Natural killer cell (primary cell): ENCODE data around the gene COX17. TPM values are rescaled to one million over a fixed set of nuclear protein-coding genes. Genes with fewer than 3 reads are reported as not detected.

Experiments used
- ATAC-seq, 3 donors: fragments of 150-1000 bp in 2 of 3; fragments of 200-7000 bp in 1 of 3; cut with Tn5 transposase; 1 replicate in 1 of 3; 2 replicates in 2 of 3; pipeline ENCODE4 v1.10.0; 2021; ENCODE audit warnings: mild to moderate bottlenecking in 2 of 3, moderate library complexity in 2 of 3
- DNase-seq, 2 donors: peaks; one replicate each; pipeline versions ENCODE4 v3.0.0 to v3.0.0-alpha.2; 2013 to 2021; ENCODE audit warnings: mixed read lengths in 1 of 2
- H3K27ac ChIP-seq: one replicate; pipeline ENCODE4 v1.5.1; 2013; ENCODE audit warnings: mild to moderate bottlenecking, low read length
- H3K27me3 ChIP-seq: one replicate; pipeline ENCODE4 v1.6.1; 2013; ENCODE audit warnings: low read length; ENCODE audit not compliant: control insufficient read depth, insufficient read depth
- H3K36me3 ChIP-seq: one replicate; pipeline ENCODE4 v1.6.1; 2013; ENCODE audit warnings: low read length; ENCODE audit not compliant: control insufficient read depth, insufficient read depth
- H3K4me1 ChIP-seq: one replicate; pipeline ENCODE4 v1.6.1; 2013; ENCODE audit warnings: low read length; ENCODE audit not compliant: control insufficient read depth, insufficient read depth
- H3K4me3 ChIP-seq: one replicate; pipeline ENCODE4 v1.5.1; 2013; ENCODE audit warnings: low read length
- H3K9me3 ChIP-seq: one replicate; pipeline ENCODE4 v1.6.1; 2013; ENCODE audit warnings: low read length; ENCODE audit not compliant: control insufficient read depth, insufficient read depth
- H3K27ac Mint-ChIP-seq, 2 donors: one replicate each; pipeline ENCODE4 v1.8.0; 2022; ENCODE audit warnings: mild to moderate bottlenecking in 2 of 2, mixed read lengths in 2 of 2, moderate library complexity in 1 of 2
- H3K27me3 Mint-ChIP-seq, 2 donors: one replicate each; pipeline ENCODE4 v1.8.0; 2022; ENCODE audit warnings: low read depth in 2 of 2, mixed read lengths in 2 of 2
- H3K36me3 Mint-ChIP-seq: one replicate; pipeline ENCODE4 v1.8.0; 2022; ENCODE audit warnings: mixed read lengths
- H3K4me1 Mint-ChIP-seq, 2 donors: one replicate each; pipeline ENCODE4 v1.8.0; 2022; ENCODE audit warnings: mixed read lengths in 2 of 2
- H3K4me3 Mint-ChIP-seq: one replicate; pipeline ENCODE4 v1.8.0; 2022; ENCODE audit warnings: mild to moderate bottlenecking, moderate library complexity, mixed read lengths
- H3K9me3 Mint-ChIP-seq, 2 donors: one replicate each; pipeline ENCODE4 v1.8.0; 2022; ENCODE audit warnings: mixed read lengths in 2 of 2
- CTCF ChIP-seq: fragments of 200-600 bp; IDR thresholded peaks from one replicate; pipeline ENCODE4 v1.8.0; 2022; ENCODE audit warnings: antibody characterized with exemption
- WGBS: methylation state at CpG from one replicate; pipeline ENCODE4 v1.1.7; 2013; ENCODE audit warnings: missing lambda C conversion rate; ENCODE audit not compliant: insufficient coverage; 5-methylcytosine and 5-hydroxymethylcytosine counted together
- intact Hi-C: fragments of 100-400 bp; cut with micrococcal nuclease; formaldehyde crosslinking; loops from one replicate; pipeline ENCODE4 v1.14.2; 2022
- total RNA-seq, 4 donors: library from RNA; stranded (reverse); fragments of 120-200 nt in 1 of 4; gene quantifications; one replicate each; pipeline versions ENCODE4 v1.2.3 to v1.2.4, GENCODE V29; 2013 to 2022

COX17 gene
- total RNA-seq, 3 donors from 2014 or later (not counting 1 experiment from before 2014, with no cell fraction given): 35.6 to 44.8 (median 40.6) TPM

GRCh38 chr3:119647171-119647570 is 30.0 kb downstream of the COX17 start:
- no peaks in the 10 kb centered on the region for H3K36me3 ChIP-seq
- H3K4me3 ChIP-seq: no peak overlapping the region
- 92% methylated on average over 2 of the region's 2 CpGs for WGBS
- no peak for TF ChIP-seq CTCF
- no peaks in the 10 kb centered on the region for H3K9me3 ChIP-seq
- Mint-ChIP-seq H3K36me3 (no peaks in the 10 kb centered on the region), H3K27me3 (no peaks in the 10 kb centered on the region), H3K4me1 (peaks cover 0 to 5% of the 10 kb centered on the region in 2 donors), H3K4me3 (no peak overlapping the region), H3K27ac (no peak overlapping the region), H3K9me3 (no peaks in the 10 kb centered on the region)
- H3K4me1 ChIP-seq: no peaks in the 10 kb centered on the region
- DNase-seq (no peak), ATAC-seq (no peak)
- H3K27me3 ChIP-seq: no peaks in the 10 kb centered on the region
- intact Hi-C loops: no loop called here
- no peak overlapping the region for H3K27ac ChIP-seq

GRCh38 chr3:119645813-119646212 is 31.4 kb downstream of the COX17 start:
- no peaks in the 10 kb centered on the region for H3K36me3 Mint-ChIP-seq
- Histone ChIP-seq H3K27me3 (no peaks in the 10 kb centered on the region), H3K27ac (no peak overlapping the region), H3K9me3 (no peaks in the 10 kb centered on the region), H3K4me1 (no peaks in the 10 kb centered on the region), H3K36me3 (no peaks in the 10 kb centered on the region), H3K4me3 (no peak overlapping the region)
- ATAC-seq (no peak), DNase-seq (no peak)
- WGBS: 100% methylated on average over 1 of the region's 1 CpG
- H3K27ac Mint-ChIP-seq: no peak overlapping the region
- no peak for TF ChIP-seq CTCF
- H3K9me3 Mint-ChIP-seq: no peaks in the 10 kb centered on the region
- no peak overlapping the region for H3K4me3 Mint-ChIP-seq
- H3K27me3 Mint-ChIP-seq: no peaks in the 10 kb centered on the region
- H3K4me1 Mint-ChIP-seq: peaks cover 0 to 5% of the 10 kb centered on the region in 2 donors
- intact Hi-C loops: no loop called here

GRCh38 chr3:119644481-119644880 is 32.7 kb downstream of the COX17 start:
- Mint-ChIP-seq H3K4me1 (no peaks in the 10 kb centered on the region), H3K4me3 (no peak overlapping the region), H3K27ac (no peak overlapping the region), H3K9me3 (no peaks in the 10 kb centered on the region), H3K27me3 (no peaks in the 10 kb centered on the region), H3K36me3 (no peaks in the 10 kb centered on the region)
- Histone ChIP-seq H3K4me3 (no peak overlapping the region), H3K4me1 (no peaks in the 10 kb centered on the region), H3K9me3 (no peaks in the 10 kb centered on the region), H3K27me3 (no peaks in the 10 kb centered on the region), H3K36me3 (no peaks in the 10 kb centered on the region), H3K27ac (no peak overlapping the region)
- WGBS: 83% methylated on average over 1 of the region's 1 CpG
- TF ChIP-seq CTCF: no peak
- ATAC-seq (no peak), DNase-seq (no peak)
- intact Hi-C loops: no loop called here

GRCh38 chr3:119643528-119643927 is 33.7 kb downstream of the COX17 start:
- Histone ChIP-seq H3K27ac (no peak overlapping the region), H3K4me3 (no peak overlapping the region), H3K27me3 (no peaks in the 10 kb centered on the region), H3K9me3 (no peaks in the 10 kb centered on the region), H3K4me1 (peaks cover 4% of the 10 kb centered on the region), H3K36me3 (no peaks in the 10 kb centered on the region)
- 94% methylated on average over 2 of the region's 2 CpGs for WGBS
- no peaks in the 10 kb centered on the region for H3K27me3 Mint-ChIP-seq
- no peak for TF ChIP-seq CTCF
- no peak overlapping the region for H3K4me3 Mint-ChIP-seq
- no peaks in the 10 kb centered on the region for H3K36me3 Mint-ChIP-seq
- H3K4me1 Mint-ChIP-seq: peaks cover 3 to 5% of the 10 kb centered on the region in 2 donors
- DNase-seq: no peak
- ATAC-seq: no peak
- intact Hi-C loops: no loop called here
- no peaks in the 10 kb centered on the region for H3K9me3 Mint-ChIP-seq
- H3K27ac Mint-ChIP-seq: no peak overlapping the region
